HG03159 (cell line): ENCODE results near the gene LIMK1.

ENCODE experiments used
- ATAC-seq: cut with Tn5 transposase; IDR thresholded peaks from one replicate; pipeline ENCODE4 v1.9.1; 2021; ENCODE audit warnings: mild to moderate bottlenecking, moderate library complexity; ENCODE audit not compliant: unreplicated experiment

The LIMK1 gene

DNA sequence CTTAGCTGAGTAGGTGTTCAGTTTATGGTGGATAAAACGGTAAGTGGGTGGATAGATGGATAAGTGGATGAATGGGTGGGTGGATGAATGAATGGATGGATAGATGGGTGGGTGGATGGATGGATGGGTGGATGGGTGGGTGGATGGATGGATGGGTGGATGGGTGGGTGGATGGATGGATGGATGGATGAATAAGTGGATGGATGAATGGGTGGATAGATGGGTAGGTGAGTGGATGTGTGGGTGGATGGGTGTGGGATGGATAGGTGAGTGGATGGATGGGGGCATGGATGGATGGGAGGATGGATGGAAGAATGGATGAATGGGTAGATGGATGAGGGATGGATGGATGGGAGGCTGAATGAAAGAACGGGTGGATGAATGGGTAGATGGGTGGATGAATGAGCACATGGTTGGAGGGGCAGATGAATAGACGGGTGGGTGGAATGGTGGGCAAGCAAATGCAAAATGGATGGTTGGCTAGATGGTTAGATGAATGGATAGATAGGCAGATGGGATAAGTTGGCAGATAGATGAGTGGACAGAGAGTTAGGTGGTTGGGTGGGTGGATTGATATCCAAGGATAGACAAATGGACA lies 29.9 kb upstream of the LIMK1 start:
- no peak for ATAC-seq

DNA sequence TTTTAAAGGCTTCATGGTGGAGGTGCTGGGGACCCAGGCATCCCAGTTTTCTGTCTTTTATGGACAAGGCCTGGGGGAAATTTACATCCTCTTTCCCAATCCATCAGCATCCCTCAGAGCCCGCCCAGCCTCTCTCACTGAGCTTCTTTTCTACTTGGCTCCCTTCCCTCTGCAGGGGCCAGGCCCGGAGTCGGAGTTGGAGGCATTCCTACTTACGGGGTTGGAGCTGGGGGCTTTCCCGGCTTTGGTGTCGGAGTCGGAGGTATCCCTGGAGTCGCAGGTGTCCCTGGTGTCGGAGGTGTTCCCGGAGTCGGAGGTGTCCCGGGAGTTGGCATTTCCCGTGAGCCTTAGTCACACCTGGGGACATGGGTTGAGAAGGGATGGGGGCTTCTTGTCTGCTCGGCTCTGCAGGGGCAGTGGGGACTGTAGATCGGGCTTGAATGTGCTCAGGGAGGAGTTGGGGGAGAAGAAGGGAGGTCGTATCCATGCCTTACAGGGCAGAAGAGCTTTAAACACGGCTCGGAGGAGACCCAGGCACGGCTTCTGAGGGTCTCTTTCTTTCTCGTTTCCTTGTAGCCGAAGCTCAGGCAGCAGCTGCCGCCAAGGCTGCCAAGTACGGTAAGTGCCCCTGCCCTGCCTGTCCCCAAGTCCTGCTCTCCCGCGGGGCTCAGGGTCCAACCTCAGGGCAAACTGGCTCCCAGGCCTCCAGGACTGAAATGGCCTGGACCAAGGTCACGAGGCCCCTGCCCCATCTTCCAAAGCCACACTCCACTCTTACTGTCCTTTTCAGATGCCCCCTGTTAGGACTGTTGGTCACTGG lies 27.3 kb upstream of the LIMK1 start:
- no peak for ATAC-seq

DNA sequence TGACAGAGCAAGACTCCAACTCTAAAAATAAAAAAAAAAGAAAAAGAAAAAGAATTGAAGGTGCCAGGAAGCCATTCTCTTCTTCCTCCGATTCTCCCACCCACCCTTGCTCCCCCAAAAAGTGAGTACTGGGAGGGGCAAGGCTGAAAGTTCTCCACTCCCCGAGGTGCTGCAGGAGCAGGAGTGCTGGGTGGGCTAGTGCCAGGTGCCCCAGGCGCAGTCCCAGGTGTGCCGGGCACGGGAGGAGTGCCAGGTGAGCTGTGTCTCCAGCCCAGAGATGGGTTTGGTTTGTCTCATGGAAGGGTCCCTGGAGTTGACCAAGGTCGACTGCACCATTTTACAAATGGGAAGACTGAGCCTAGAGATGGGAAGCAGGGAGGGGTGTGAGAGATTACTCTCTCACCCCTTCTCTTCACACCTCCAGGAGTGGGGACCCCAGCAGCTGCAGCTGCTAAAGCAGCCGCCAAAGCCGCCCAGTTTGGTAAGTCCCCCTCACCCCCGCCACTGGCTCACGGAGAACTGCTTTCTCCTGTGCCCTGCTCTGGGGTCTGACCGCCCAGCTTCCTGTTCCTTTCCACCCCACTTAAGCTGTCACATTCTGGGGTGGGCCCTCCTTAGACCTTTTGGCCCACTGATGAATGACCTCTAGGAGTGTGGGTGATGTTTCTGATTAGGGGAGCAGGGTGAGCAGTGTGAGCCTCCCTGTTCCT lies 26.2 kb upstream of the LIMK1 start:
- no peak for ATAC-seq

- ATAC-seq: no peak
Measured at GRCh38 chr7:74057987-74058386, 25.6 kb upstream of the LIMK1 start.

- no peak for ATAC-seq
Measured at GRCh38 chr7:74058486-74058885, 25.1 kb upstream of the LIMK1 start.

DNA sequence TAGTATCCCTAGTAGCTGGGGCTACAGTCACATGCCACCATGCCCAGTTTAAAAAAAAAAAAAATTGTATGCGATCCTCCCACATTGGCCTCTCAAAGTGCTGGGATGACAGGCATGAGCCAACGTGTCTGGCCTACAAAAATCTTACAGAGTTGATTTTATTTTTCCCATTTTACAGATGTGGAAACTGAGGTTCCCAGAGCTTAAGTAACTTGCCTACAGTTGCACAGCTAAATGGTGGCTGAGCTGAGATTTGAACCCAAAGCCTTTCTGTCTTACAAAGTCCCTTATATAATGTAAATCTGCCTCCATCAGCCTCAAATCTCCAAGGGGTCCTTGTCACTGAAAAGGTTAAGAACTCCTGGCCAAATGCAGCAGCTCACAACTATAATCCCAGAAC lies 24.6 kb upstream of the LIMK1 start:
- ATAC-seq: no peak

DNA sequence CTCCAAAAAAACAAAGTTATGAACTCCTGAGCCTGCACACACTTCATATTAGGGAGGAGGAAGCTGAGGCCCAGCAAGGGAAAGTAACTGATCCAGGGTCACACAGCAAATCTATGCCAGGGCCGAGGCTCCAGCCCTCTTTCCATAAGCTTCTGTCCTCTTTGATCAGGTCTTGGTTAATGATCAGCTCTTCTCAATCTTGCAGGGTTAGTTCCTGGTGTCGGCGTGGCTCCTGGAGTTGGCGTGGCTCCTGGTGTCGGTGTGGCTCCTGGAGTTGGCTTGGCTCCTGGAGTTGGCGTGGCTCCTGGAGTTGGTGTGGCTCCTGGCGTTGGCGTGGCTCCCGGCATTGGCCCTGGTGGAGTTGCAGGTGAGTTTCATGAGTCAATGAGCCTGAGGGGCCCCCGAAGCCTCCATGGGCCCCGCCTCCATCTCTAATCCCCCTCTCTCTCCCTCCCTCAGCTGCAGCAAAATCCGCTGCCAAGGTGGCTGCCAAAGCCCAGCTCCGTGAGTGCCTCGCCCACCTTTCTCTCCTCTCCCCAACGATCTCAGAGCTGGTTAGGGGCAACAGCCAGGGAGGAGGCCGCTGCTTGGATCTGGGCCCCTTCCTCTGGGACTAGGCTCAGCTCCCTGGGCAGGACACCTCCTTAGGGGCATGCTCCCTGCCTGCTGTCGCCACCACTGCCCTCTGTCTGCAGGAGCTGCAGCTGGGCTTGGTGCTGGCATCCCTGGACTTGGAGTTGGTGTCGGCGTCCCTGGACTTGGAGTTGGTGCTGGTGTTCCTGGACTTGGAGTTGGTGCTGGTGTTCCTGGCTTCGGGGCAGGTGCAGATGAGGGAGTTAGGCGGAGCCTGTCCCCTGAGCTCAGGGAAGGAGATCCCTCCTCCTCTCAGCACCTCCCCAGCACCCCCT lies 23.7 kb upstream of the LIMK1 start:
- no peak for ATAC-seq

- no peak for ATAC-seq
Measured at GRCh38 chr7:74061840-74062539, 21.6 kb upstream of the LIMK1 start.

DNA sequence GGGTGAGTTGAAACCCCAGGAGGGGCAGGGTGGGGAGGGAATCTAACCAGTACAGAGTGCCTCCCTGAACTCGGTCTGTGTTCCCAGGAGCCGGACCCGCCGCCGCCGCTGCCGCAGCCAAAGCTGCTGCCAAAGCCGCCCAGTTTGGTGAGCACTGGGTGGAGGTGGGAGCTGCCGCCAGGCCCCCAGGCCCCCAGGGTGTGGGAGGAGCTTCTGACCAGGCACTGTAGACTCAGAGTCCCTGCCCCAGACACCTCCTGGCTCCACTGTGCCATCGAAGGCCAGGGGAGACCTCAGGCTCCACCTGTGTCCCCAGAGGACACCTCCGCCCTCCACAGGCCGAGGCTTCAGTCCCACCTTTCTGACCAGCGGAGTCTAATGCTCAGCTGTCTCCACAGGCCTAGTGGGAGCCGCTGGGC lies 20.4 kb upstream of the LIMK1 start:
- no peak for ATAC-seq

GRCh38 chr7:74063646-74064045 lies 20.0 kb upstream of the LIMK1 start:
- ATAC-seq: no peak

- no peak for ATAC-seq
Measured at GRCh38 chr7:74064696-74065095, 18.9 kb upstream of the LIMK1 start.

DNA sequence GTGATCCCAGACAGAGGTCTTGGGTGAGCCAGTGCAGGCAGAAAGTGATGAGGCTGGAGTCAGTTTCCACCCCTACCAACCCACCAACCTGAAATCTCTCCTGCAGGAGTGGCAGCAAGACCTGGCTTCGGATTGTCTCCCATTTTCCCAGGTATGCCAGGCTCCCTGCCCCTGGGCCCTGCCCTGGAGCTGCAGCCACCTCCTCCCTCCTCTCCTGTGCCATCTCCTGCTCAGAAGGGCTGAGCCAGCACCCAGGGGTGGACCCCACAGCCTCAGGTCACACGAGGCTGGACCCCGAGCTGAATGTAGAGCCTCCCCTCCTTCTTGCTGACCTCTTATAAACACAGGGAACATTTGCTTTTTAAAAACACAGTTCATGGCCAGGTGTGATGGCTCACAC lies 17.0 kb upstream of the LIMK1 start:
- no peak for ATAC-seq

GRCh38 chr7:74068378-74069085 lies 15.1 kb upstream of the LIMK1 start:
- no peak for ATAC-seq

DNA sequence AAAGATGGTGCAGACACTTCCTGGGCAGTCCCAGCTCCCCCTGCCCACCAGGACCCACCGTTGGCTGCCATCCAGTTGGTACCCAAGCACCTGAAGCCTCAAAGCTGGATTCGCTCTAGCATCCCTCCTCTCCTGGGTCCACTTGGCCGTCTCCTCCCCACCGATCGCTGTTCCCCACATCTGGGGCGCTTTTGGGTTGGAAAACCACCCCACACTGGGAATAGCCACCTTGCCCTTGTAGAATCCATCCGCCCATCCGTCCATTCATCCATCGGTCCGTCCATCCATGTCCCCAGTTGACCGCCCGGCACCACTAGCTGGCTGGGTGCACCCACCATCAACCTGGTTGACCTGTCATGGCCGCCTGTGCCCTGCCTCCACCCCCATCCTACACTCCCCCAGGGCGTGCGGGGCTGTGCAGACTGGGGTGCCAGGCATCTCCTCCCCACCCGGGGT lies 14.5 kb upstream of the LIMK1 start:
- no peak for ATAC-seq

GRCh38 chr7:74069790-74070618 lies 13.6 kb upstream of the LIMK1 start:
- no peak for ATAC-seq

DNA sequence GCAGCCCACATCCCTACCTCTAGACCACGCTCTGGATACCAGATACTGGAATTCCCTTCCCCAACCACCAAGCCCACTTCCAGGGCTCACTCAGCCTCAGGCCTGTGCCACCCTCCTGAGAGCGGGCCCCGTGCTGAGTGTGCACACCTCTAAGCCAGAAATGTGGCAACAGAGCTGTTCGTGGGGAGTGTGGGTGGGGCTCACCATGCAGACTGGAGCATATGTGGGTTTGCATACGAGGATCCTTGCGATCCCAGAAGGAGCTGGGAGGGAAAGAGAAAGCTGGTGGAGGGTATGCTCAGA lies 13.0 kb upstream of the LIMK1 start:
- no peak for ATAC-seq

GRCh38 chr7:74071121-74071520 lies 12.5 kb upstream of the LIMK1 start:
- no peak for ATAC-seq

DNA sequence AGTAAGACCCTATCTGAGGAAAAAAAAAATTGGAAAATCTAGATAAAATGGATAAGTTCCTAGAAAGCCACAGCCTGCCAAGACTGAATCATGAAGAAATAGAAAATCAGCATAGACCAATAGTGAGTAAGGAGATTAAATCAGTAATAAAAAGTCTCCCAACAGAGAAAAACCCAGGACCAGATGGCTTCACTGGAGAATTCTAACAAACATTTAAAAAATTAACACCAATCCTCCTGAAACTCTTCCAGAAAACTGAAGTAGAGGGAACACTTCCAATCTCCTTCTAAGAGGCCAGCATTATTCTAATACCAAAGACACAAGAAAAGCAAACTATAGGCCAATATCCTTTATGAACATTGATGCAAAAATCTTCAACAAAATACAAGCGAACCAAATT lies 8.8 kb upstream of the LIMK1 start:
- no peak for ATAC-seq

DNA sequence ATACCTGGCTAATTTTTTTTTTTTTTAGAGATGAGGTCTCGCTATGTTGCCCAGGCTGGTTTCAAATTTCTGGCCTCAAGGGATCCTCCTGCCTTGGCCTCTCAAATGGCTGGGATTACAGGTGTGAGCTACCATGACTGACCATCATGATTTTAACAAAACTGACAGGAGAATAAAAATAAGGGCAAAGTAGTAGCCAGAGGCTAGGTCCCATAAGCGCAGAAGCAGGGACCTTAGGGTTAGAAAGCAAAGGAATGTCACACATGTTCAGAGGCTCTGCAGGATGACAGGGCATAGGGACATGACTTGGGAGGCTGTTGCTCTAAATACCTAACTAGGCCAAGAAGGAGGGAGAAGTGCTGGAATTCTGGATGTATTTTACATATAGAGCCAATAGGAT lies 5.1 kb upstream of the LIMK1 start:
- no peak for ATAC-seq
